ENCODE measurements around the gene SCUBE2.
"Not testable (repeated sequence)": the region's sequence is repeated elsewhere in the genome, so short reads cannot be mapped to it uniquely, and the experiment has no call there.

SCUBE2 gene

GRCh38 chr11:9001736-9002135, 89.7 kb downstream of the SCUBE2 start:
- no peak overlapping the region for H3K4me3 ChIP-seq (ENCODE audit: low read depth, low read length)
- no peak for TF ChIP-seq CTCF (conservative IDR thresholded peaks at IDR 0.05; ENCODE audit: low read depth, low read length)
- peak; percentile 74 for DNase-seq (ENCODE audit: low read depth)

- H3K4me3 ChIP-seq (ENCODE audit: low read depth, low read length) = no peak overlapping the region
- TF ChIP-seq CTCF (conservative IDR thresholded peaks at IDR 0.05; ENCODE audit: low read depth, low read length) = no peak
- DNase-seq (ENCODE audit: low read depth) = no peak
Observed at GRCh38 chr11:8998017-8998416, 93.4 kb downstream of the SCUBE2 start.

- no peak overlapping the region for H3K4me3 ChIP-seq (ENCODE audit: low read depth, low read length)
- TF ChIP-seq CTCF (conservative IDR thresholded peaks at IDR 0.05; ENCODE audit: low read depth, low read length) = no peak
- no peak for DNase-seq (ENCODE audit: low read depth)
Observed at GRCh38 chr11:8997451-8997850, 93.9 kb downstream of the SCUBE2 start.

GRCh38 chr11:8989453-8989852, 101.9 kb downstream of the SCUBE2 start:
- TF ChIP-seq CTCF (conservative IDR thresholded peaks at IDR 0.05; ENCODE audit: low read depth, low read length) = no peak
- H3K4me3 ChIP-seq (ENCODE audit: low read depth, low read length) = no peak overlapping the region
- DNase-seq (ENCODE audit: low read depth) = peak; percentile 35

GRCh38 chr11:8988329-8989234, 102.8 kb downstream of the SCUBE2 start:
- TF ChIP-seq CTCF (conservative IDR thresholded peaks at IDR 0.05; ENCODE audit: low read depth, low read length) = no peak
- no peak overlapping the region for H3K4me3 ChIP-seq (ENCODE audit: low read depth, low read length)
- DNase-seq (ENCODE audit: low read depth) = peak; percentile 52

GRCh38 chr11:8987446-8987845, 104.0 kb downstream of the SCUBE2 start:
- no peak overlapping the region for H3K4me3 ChIP-seq (ENCODE audit: low read depth, low read length)
- DNase-seq (ENCODE audit: low read depth) = no peak
- no peak for TF ChIP-seq CTCF (conservative IDR thresholded peaks at IDR 0.05; ENCODE audit: low read depth, low read length)

GRCh38 chr11:8986772-8987171, 104.6 kb downstream of the SCUBE2 start:
- not testable (repeated sequence) for H3K4me3 ChIP-seq (ENCODE audit: low read depth, low read length); DNase-seq (ENCODE audit: low read depth)
